ENCODE data around the gene CARMIL3.
A peak's percentile ranks its signal among the peaks of the same experiment; 100 is the strongest.

CARMIL3 gene

GRCh38 chr14:24057271-24057670 lies 5.5 kb downstream of the CARMIL3 start:
- DNase-seq (ENCODE audit: low read depth, low spot score) = no peak
- no peak for TF ChIP-seq CTCF (IDR thresholded peaks at IDR 0.05; ENCODE audit: insufficient read depth, low read length, missing control alignments)
- ChIA-PET CTCF (interaction anchor here (0.8 to 14.5 kb wide), 27 partner anchors 11 to 374 kb away, joined by 3 to 536 read pairs (median 9); partner anchors contain the start of genes CHMP4A, CIDEB, CPNE6 and DCAF11), POLR2A (interaction anchor here (1.3 to 1.8 kb wide), 3 partner anchors 51 to 158 kb away, joined by 3 to 20 read pairs (median 8); partner anchors contain the start of genes DCAF11, MDP1 and NRL)
- H3K4me3 ChIP-seq (ENCODE audit: low read depth, low read length) = no peak overlapping the region

GRCh38 chr14:24057867-24058259 lies 6.1 kb downstream of the CARMIL3 start:
- no peak overlapping the region for H3K4me3 ChIP-seq (ENCODE audit: low read depth, low read length)
- ChIA-PET CTCF (interaction anchor here (0.7 to 14.5 kb wide), 39 partner anchors 8 to 273 kb away, joined by 3 to 536 read pairs (median 5); partner anchors contain the start of genes CHMP4A, CIDEB, CPNE6 and DCAF11), POLR2A (interaction anchor here (1.0 to 1.8 kb wide), 6 partner anchors 33 to 158 kb away, joined by 3 to 20 read pairs (median 8); partner anchors contain the start of genes DCAF11, MDP1, NRL and PCK2)
- TF ChIP-seq CTCF (IDR thresholded peaks at IDR 0.05; ENCODE audit: insufficient read depth, low read length, missing control alignments) = no peak
- no peak for DNase-seq (ENCODE audit: low read depth, low spot score)

- ChIA-PET POLR2A (interaction anchor here (1.0 to 1.8 kb wide), 6 partner anchors 32 to 157 kb away, joined by 3 to 20 read pairs (median 8); partner anchors contain the start of genes DCAF11, MDP1, NRL and PCK2), CTCF (interaction anchor here (0.6 to 14.5 kb wide), 41 partner anchors 8 to 272 kb away, joined by 3 to 536 read pairs (median 4); partner anchors contain the start of genes CHMP4A, CIDEB, CPNE6 and DCAF11)
- DNase-seq (ENCODE audit: low read depth, low spot score) = peak; percentile 16
- peak; percentile 82 for TF ChIP-seq CTCF (IDR thresholded peaks at IDR 0.05; ENCODE audit: insufficient read depth, low read length, missing control alignments)
- no peak overlapping the region for H3K4me3 ChIP-seq (ENCODE audit: low read depth, low read length)
Measured at GRCh38 chr14:24058260-24058950, 6.6 kb downstream of the CARMIL3 start.

GRCh38 chr14:24058951-24059475 lies 7.2 kb downstream of the CARMIL3 start:
- no peak for DNase-seq (ENCODE audit: low read depth, low spot score)
- CTCF ChIA-PET = interaction anchor here (0.6 to 14.5 kb wide), 32 partner anchors 9 to 272 kb away, joined by 3 to 536 read pairs (median 5); partner anchors contain the start of genes CHMP4A, CIDEB, CPNE6 and DCAF11
- POLR2A ChIA-PET = interaction anchor here (1.2 to 1.8 kb wide), 4 partner anchors 31 to 55 kb away, joined by 7 to 20 read pairs (median 12); partner anchors contain the start of genes DCAF11, NRL and PCK2
- TF ChIP-seq CTCF (IDR thresholded peaks at IDR 0.05; ENCODE audit: insufficient read depth, low read length, missing control alignments) = no peak
- no peak overlapping the region for H3K4me3 ChIP-seq (ENCODE audit: low read depth, low read length)

- no peak overlapping the region for H3K4me3 ChIP-seq (ENCODE audit: low read depth, low read length)
- DNase-seq (ENCODE audit: low read depth, low spot score) = no peak
- ChIA-PET CTCF (interaction anchor here (1.1 to 14.5 kb wide), 8 partner anchors 8 to 102 kb away, joined by 4 to 536 read pairs (median 21); partner anchors contain the start of genes CARMIL3, CPNE6, DCAF11 and IRF9), POLR2A (interaction anchor here (0.6 kb wide), 1 partner anchor 30 kb away, joined by 3 read pairs; no protein-coding TSS in a partner anchor)
- no peak for TF ChIP-seq CTCF (IDR thresholded peaks at IDR 0.05; ENCODE audit: insufficient read depth, low read length, missing control alignments)
Measured at GRCh38 chr14:24059841-24060388, 8.1 kb downstream of the CARMIL3 start.

All from AG04449 (cell line).